GM19043 (cell line): ENCODE measurements around the gene CCNY.
"Not testable (repeated sequence)": the region's sequence is repeated elsewhere in the genome, so short reads cannot be mapped to it uniquely, and the experiment has no call there.

Source experiments
- ATAC-seq: cut with Tn5 transposase; IDR thresholded peaks from one replicate; pipeline ENCODE4 v1.9.1; 2021; ENCODE audit warnings: low read depth; ENCODE audit not compliant: unreplicated experiment

Gene CCNY

GRCh38 chr10:35400595-35401268, 64.4 kb downstream of the CCNY start:
- ATAC-seq, result no peak

GRCh38 chr10:35403491-35403890, 67.2 kb downstream of the CCNY start:
- not testable (repeated sequence) for ATAC-seq

GRCh38 chr10:35404077-35404476, 67.8 kb downstream of the CCNY start:
- ATAC-seq, result not testable (repeated sequence)

GRCh38 chr10:35406003-35406630, 69.8 kb downstream of the CCNY start:
- ATAC-seq, result not testable (repeated sequence)

- ATAC-seq, result not testable (repeated sequence)
Observed at GRCh38 chr10:35407696-35408095, 71.4 kb downstream of the CCNY start.

GRCh38 chr10:35409094-35409582, 72.8 kb downstream of the CCNY start:
- no peak for ATAC-seq

GRCh38 chr10:35409808-35410207, 73.5 kb downstream of the CCNY start:
- no peak for ATAC-seq

- ATAC-seq, result no peak
Observed at GRCh38 chr10:35412003-35412723, 75.9 kb downstream of the CCNY start.

GRCh38 chr10:35412900-35413491, 76.7 kb downstream of the CCNY start:
- ATAC-seq, result no peak

GRCh38 chr10:35413985-35414861, 77.9 kb downstream of the CCNY start:
- ATAC-seq, result no peak

- ATAC-seq, result no peak
Observed at GRCh38 chr10:35415505-35415904, 79.2 kb downstream of the CCNY start.

- no peak for ATAC-seq
Observed at GRCh38 chr10:35416619-35417312, 80.5 kb downstream of the CCNY start.

- no peak for ATAC-seq
Observed at GRCh38 chr10:35417313-35417625, 81.0 kb downstream of the CCNY start.

- no peak for ATAC-seq
Observed at GRCh38 chr10:35417795-35418194, 81.5 kb downstream of the CCNY start.

GRCh38 chr10:35418580-35418979, 82.3 kb downstream of the CCNY start:
- not testable (repeated sequence) for ATAC-seq

GRCh38 chr10:35420044-35420443, 83.7 kb downstream of the CCNY start:
- ATAC-seq, result no peak

GRCh38 chr10:35420827-35421552, 84.7 kb downstream of the CCNY start:
- no peak for ATAC-seq

- ATAC-seq, result no peak
Observed at GRCh38 chr10:35421553-35422178, 85.4 kb downstream of the CCNY start.

- no peak for ATAC-seq
Observed at GRCh38 chr10:35422228-35422627, 85.9 kb downstream of the CCNY start.
